ENCODE results near the gene HLCS.

HLCS gene

DNA sequence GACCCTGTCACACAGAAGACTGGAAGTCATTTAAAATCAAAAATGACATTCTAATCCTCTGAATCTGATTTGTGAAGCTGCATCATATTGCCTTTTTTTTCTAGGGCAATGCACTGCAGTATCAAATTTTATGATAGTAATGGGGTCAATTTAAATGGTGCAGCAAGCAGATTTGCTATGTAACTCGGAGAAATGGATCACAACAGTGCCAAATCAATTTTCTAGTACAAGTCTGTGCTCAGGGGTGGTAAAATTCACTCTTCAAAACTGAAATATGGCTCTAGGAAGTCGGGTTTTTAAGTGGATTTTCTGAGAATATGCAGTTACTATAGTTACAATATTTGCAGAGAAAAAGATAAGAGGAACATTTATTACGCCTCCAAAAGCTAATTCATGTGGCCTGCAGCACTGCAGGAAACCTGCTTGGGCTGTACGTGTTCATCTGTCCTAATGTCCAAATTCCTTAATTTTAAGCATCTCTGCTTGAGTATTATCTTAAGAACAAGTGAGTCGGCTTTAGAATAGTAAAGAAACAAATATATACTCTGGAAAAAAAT, 31.5 kb downstream of the HLCS start:
- Histone ChIP-seq H3K9me3 (no peaks in the 10 kb centered on the region), H3K36me3 (peaks cover 14 to 33% (median 15%) of the 10 kb centered on the region in 3 donors), H3K27me3 (no peaks in the 10 kb centered on the region), H3K4me1 (peaks cover 0 to 22% (median 9%) of the 10 kb centered on the region in 4 donors), H3K27ac (no peak overlapping the region), H3K4me3 (no peak overlapping the region)
- TF ChIP-seq, protein P1, sequence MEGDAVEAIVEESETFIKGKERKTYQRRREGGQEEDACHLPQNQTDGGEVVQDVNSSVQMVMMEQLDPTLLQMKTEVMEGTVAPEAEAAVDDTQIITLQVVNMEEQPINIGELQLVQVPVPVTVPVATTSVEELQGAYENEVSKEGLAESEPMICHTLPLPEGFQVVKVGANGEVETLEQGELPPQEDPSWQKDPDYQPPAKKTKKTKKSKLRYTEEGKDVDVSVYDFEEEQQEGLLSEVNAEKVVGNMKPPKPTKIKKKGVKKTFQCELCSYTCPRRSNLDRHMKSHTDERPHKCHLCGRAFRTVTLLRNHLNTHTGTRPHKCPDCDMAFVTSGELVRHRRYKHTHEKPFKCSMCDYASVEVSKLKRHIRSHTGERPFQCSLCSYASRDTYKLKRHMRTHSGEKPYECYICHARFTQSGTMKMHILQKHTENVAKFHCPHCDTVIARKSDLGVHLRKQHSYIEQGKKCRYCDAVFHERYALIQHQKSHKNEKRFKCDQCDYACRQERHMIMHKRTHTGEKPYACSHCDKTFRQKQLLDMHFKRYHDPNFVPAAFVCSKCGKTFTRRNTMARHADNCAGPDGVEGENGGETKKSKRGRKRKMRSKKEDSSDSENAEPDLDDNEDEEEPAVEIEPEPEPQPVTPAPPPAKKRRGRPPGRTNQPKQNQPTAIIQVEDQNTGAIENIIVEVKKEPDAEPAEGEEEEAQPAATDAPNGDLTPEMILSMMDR (IDR thresholded peaks at IDR 0.05), result no peak
- intact Hi-C loops (cut with DNase I; ENCODE audit: low total_unique reads), result loop anchor here (5.0 kb wide), 1 partner anchor 57 kb away; no protein-coding TSS in a partner anchor
- DNase-seq, result no peak

DNA sequence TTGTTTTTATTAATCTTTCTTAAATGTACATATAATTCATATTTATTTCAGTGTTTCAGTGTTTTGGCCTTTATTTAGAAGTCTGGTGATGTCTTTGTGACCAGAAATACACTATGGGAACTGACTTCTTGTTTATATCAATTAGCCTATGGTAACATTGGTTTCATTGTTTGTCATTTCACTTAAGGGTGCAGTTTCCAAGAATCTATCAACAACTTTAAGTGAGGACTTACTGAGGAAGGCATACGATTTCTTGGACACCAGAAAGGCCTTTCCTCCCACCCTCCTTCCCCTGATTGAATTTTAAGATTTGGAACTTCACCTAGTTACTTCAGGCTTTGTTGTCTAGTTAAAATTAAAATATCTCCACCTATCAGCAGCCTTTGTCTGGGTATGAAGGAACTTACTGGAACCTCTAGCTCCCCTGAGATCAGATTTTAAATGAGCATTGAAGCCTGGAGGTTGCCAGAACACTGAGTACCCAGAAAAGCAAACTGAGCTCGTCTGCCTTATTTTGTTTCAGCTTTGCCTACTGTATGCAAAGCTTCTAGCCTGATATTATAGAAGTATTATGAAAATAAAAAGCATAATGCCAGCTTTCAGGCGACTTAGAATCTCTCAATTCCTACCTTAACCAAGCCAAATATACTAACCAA, 34.2 kb downstream of the HLCS start:
- intact Hi-C loops (cut with DNase I; ENCODE audit: low total_unique reads), result no loop called here
- no peak overlapping the region for H3K27ac ChIP-seq
- peaks cover 15 to 37% (median 16%) of the 10 kb centered on the region in 3 donors for H3K36me3 ChIP-seq
- H3K27me3 ChIP-seq, result no peaks in the 10 kb centered on the region
- no peaks in the 10 kb centered on the region for H3K9me3 ChIP-seq
- no peak for DNase-seq
- H3K4me3 ChIP-seq, result no peak overlapping the region
- TF ChIP-seq, protein P1 (IDR thresholded peaks at IDR 0.05), result no peak
- H3K4me1 ChIP-seq, result peaks cover 0 to 20% (median 7%) of the 10 kb centered on the region in 4 donors

DNA sequence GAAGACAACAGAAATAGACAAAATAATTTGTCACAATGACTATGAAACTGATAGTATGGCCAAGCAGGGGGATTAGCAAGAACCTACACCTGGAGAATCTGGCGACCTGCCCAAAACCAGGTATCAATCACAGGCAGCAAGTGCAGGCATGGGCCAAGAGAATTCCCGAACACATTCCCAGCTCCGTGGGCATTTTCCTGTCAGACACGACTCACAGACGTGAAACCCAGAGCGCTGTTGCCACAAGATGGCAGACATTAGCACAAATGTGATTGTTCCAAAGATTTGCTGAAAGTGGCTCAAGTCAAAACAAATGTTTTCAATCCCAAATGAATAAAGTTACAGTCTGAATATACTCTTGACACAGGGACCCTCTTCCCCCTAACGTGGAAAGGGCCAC, 36.8 kb downstream of the HLCS start:
- TF ChIP-seq, protein P1 (IDR thresholded peaks at IDR 0.05), result no peak
- no peak overlapping the region for H3K4me3 ChIP-seq
- no peak for DNase-seq
- H3K27me3 ChIP-seq, result no peaks in the 10 kb centered on the region
- intact Hi-C loops (cut with DNase I; ENCODE audit: low total_unique reads), result loop anchor here (5.0 to 10.0 kb wide), 2 partner anchors 422 to 505 kb away; no protein-coding TSS in a partner anchor
- peaks cover 4 to 35% (median 4%) of the 10 kb centered on the region in 3 donors for H3K36me3 ChIP-seq
- no peaks in the 10 kb centered on the region for H3K9me3 ChIP-seq
- H3K27ac ChIP-seq, result no peak overlapping the region
- H3K4me1 ChIP-seq, result peaks cover 0 to 21% (median 9%) of the 10 kb centered on the region in 4 donors

DNA sequence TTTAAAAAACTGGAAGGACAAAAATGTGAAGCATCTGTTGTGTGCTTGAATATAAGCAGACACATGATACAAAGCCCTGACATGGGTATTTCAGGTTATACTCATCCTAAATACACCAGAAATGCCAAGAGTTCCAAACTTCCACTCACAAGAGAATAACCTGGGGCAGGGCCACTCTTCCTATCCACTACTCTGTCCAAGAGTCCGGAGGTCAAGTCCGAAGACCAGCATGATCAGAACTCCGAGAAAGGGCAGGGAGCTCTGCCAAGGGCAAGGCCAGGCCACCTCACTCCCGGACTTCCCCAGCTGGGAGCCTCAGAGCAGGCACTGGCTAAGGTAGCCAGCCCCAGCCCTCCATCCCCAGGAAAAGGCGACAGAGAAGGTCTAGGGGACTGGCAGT, 37.5 kb downstream of the HLCS start:
- TF ChIP-seq, protein P1 (IDR thresholded peaks at IDR 0.05), result no peak
- Histone ChIP-seq H3K9me3 (no peaks in the 10 kb centered on the region), H3K4me1 (peaks cover 0 to 14% (median 6%) of the 10 kb centered on the region in 4 donors), H3K27me3 (no peaks in the 10 kb centered on the region), H3K36me3 (peaks cover 4 to 32% (median 4%) of the 10 kb centered on the region in 3 donors), H3K4me3 (no peak overlapping the region), H3K27ac (no peak overlapping the region)
- intact Hi-C loops (cut with DNase I; ENCODE audit: low total_unique reads), result loop anchor here (5.0 to 10.0 kb wide), 2 partner anchors 422 to 504 kb away; no protein-coding TSS in a partner anchor
- no peak for DNase-seq

DNA sequence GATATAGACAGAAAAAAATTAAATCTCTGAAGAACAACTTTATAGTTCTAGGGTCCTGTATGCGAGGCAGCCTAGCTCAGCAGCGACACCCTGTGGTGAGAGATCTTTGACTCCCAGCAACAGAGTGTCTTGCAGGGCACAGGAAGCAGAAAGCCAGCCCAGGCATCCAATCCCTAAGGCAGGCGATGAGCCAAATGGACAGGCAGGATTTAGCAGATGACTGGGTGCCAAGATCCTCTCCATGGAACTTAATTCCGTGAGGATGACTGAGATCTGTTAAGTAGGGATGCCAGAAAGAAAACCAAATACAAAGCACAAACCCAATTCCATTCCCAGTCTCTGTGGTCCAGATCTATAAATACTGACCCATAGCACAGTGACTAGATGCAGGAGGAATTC, 38.8 kb downstream of the HLCS start:
- Histone ChIP-seq H3K4me1 (peaks cover 0 to 15% (median 5%) of the 10 kb centered on the region in 4 donors), H3K36me3 (peaks cover 0 to 26% (median 4%) of the 10 kb centered on the region in 3 donors), H3K9me3 (no peaks in the 10 kb centered on the region), H3K4me3 (no peak overlapping the region), H3K27me3 (no peaks in the 10 kb centered on the region), H3K27ac (no peak overlapping the region)
- peak; percentile 80 to 83 for DNase-seq
- TF ChIP-seq, protein P1 (IDR thresholded peaks at IDR 0.05), result peak; percentile 78 to 91
- intact Hi-C loops (cut with DNase I; ENCODE audit: low total_unique reads), result loop anchor here (5.0 to 10.0 kb wide), 2 partner anchors 420 to 503 kb away; no protein-coding TSS in a partner anchor
